Caco-2 (cell line): ENCODE results near the gene CADPS. TPM values are rescaled to one million over a fixed set of nuclear protein-coding genes. Genes with fewer than 3 reads are reported as not detected.

Experiments
- BruUV-seq: library from RNA; stranded (reverse); fragments of 400-500 nt; replicated peaks from 2 replicates; lab custom pipeline; 2021; lab: Mats Ljungman, UMichigan
- CTCF ChIA-PET: fragments of 300-600 bp; sonication (Branson Sonifier 250); formaldehyde crosslinking; loops from one replicate; lab custom pipeline; 2022; ENCODE audit warnings: antibody characterized with exemption; lab: Charles Lee
- POLR2A ChIA-PET: fragments of 300-600 bp; sonication (Branson Sonifier 250); formaldehyde crosslinking; loops from one replicate; lab custom pipeline; 2022; ENCODE audit warnings: antibody characterized with exemption; lab: Charles Lee
- DNase-seq, 2 experiments: peaks; one replicate each; pipeline versions ENCODE4 v3.0.0 to v3.0.0-alpha.2; 2020 to 2022
- H3K27me3 ChIP-seq: replicated peaks from 2 replicates; pipeline ENCODE4 v1.6.0; 2011; ENCODE audit warnings: low read length; ENCODE audit not compliant: control insufficient read depth, insufficient read depth
- H3K36me3 ChIP-seq: 2 replicates; pipeline ENCODE4 v1.5.1; 2011; ENCODE audit warnings: low read length; ENCODE audit not compliant: control insufficient read depth, insufficient read depth
- H3K4me1 ChIP-seq: fragments of 250-450 bp; sonication (Bioruptor Pico); 2 replicates; pipeline ENCODE4 v1.5.1; 2020; ENCODE audit warnings: mild to moderate bottlenecking
- H3K4me3 ChIP-seq: 2 replicates; pipeline ENCODE4 v1.5.1; 2011; ENCODE audit warnings: low read depth, mild to moderate bottlenecking, control low read depth, low read length
- H3K9me3 ChIP-seq: fragments of 250-450 bp; sonication (Bioruptor Pico); 2 replicates; pipeline ENCODE4 v1.5.1; 2020; ENCODE audit warnings: mild to moderate bottlenecking, moderate library complexity
- H3K27ac Mint-ChIP-seq: one replicate; pipeline ENCODE4 v1.8.0; 2022; ENCODE audit warnings: mixed read lengths; ENCODE audit not compliant: unreplicated experiment
- H3K27me3 Mint-ChIP-seq: one replicate; pipeline ENCODE4 v1.8.0; 2022; ENCODE audit warnings: mixed read lengths; ENCODE audit not compliant: insufficient read depth, unreplicated experiment
- H3K36me3 Mint-ChIP-seq: one replicate; pipeline ENCODE4 v1.8.0; 2022; ENCODE audit warnings: mild to moderate bottlenecking, mixed read lengths; ENCODE audit not compliant: insufficient read depth, unreplicated experiment
- H3K4me1 Mint-ChIP-seq: one replicate; pipeline ENCODE4 v1.8.0; 2022; ENCODE audit warnings: low read depth, mixed read lengths; ENCODE audit not compliant: unreplicated experiment
- H3K4me3 Mint-ChIP-seq: one replicate; pipeline ENCODE4 v1.8.0; 2022; ENCODE audit warnings: mild to moderate bottlenecking, moderate library complexity, mixed read lengths; ENCODE audit not compliant: unreplicated experiment
- H3K9me3 Mint-ChIP-seq: one replicate; pipeline ENCODE4 v1.8.0; 2022; ENCODE audit warnings: mixed read lengths; ENCODE audit not compliant: unreplicated experiment
- CTCF ChIP-seq, 2 experiments: fragments of 200-600 bp in 1 of 2; IDR thresholded peaks; 1 replicate in 1 of 2; 2 replicates in 1 of 2; pipeline versions ENCODE4 v1.5.1 to v1.8.0; 2011 to 2022; ENCODE audit warnings: antibody characterized with exemption in 1 of 2, control low read depth in 1 of 2, inconsistent platforms in 1 of 2, low read depth in 1 of 2, low read length in 1 of 2, mild to moderate bottlenecking in 1 of 2, moderate library complexity in 1 of 2; ENCODE audit not compliant: insufficient read depth in 1 of 2, severe bottlenecking in 1 of 2, unreplicated experiment in 1 of 2
- intact Hi-C: fragments of 100-400 bp; cut with micrococcal nuclease; formaldehyde crosslinking; loops from one replicate; pipeline ENCODE4 v1.10.0; 2022; ENCODE audit not compliant: unreplicated experiment
- total RNA-seq: library from RNA; stranded (reverse); gene quantifications from 2 replicates; pipeline ENCODE4 v1.2.3, GENCODE V29; 2022

Gene CADPS
- total RNA-seq, 1 experiment from 2014 or later: not detected

- Mint-ChIP-seq H3K4me3 (no peak overlapping the region), H3K27me3 (peaks cover 9% of the 10 kb centered on the region), H3K9me3 (no peaks in the 10 kb centered on the region), H3K4me1 (no peaks in the 10 kb centered on the region), H3K36me3 (no peaks in the 10 kb centered on the region), H3K27ac (no peak overlapping the region)
- intact Hi-C loops: no loop called here
- TF ChIP-seq CTCF (IDR thresholded peaks at IDR 0.05; ENCODE audit: insufficient read depth in 1 of 2, low read depth in 1 of 2, low read length in 1 of 2, severe bottlenecking in 1 of 2, unreplicated experiment in 1 of 2): no peak
- Histone ChIP-seq H3K4me1 (no peaks in the 10 kb centered on the region), H3K36me3 (no peaks in the 10 kb centered on the region), H3K4me3 (no peak overlapping the region), H3K27me3 (no peaks in the 10 kb centered on the region), H3K9me3 (no peaks in the 10 kb centered on the region)
- no TSS peak for BruUV-seq
- CTCF ChIA-PET: no interaction called here
- no peak for DNase-seq
- POLR2A ChIA-PET: no interaction called here
These were observed 64.1 kb downstream of the CADPS start for GRCh38 chr3:62811119-62811518.

DNA sequence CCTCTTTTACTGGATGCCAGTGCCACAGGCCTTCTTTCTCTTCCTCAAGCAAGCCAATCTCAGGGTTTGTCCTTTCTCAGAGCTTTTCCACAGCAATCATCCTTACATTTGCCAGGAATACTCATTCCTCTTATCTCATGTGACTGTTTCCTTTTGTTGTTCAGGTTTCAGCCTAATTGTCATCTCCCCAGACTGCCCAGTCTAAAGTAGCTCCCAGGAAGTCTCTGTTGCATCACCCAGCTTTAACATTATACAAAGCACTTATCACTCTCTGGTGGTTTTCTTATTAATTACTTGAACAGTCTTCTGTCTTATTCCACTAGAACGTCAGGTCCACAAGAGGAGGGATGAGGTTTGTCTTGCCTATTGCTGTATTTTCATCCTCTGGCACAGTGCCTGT is 65.8 kb downstream of the CADPS start:
- Histone ChIP-seq H3K9me3 (no peaks in the 10 kb centered on the region), H3K27me3 (no peaks in the 10 kb centered on the region), H3K4me1 (no peaks in the 10 kb centered on the region), H3K4me3 (no peak overlapping the region), H3K36me3 (no peaks in the 10 kb centered on the region)
- Mint-ChIP-seq H3K4me3 (no peak overlapping the region), H3K27ac (no peak overlapping the region), H3K27me3 (peaks cover 14% of the 10 kb centered on the region), H3K36me3 (no peaks in the 10 kb centered on the region), H3K4me1 (no peaks in the 10 kb centered on the region), H3K9me3 (no peaks in the 10 kb centered on the region)
- no peak for DNase-seq
- ChIA-PET POLR2A (no interaction called here), CTCF (no interaction called here)
- no TSS peak for BruUV-seq
- no peak for TF ChIP-seq CTCF (IDR thresholded peaks at IDR 0.05; ENCODE audit: insufficient read depth in 1 of 2, low read depth in 1 of 2, low read length in 1 of 2, severe bottlenecking in 1 of 2, unreplicated experiment in 1 of 2)
- intact Hi-C loops: no loop called here

- Histone ChIP-seq H3K4me3 (no peak overlapping the region), H3K9me3 (no peaks in the 10 kb centered on the region), H3K4me1 (no peaks in the 10 kb centered on the region), H3K27me3 (no peaks in the 10 kb centered on the region), H3K36me3 (no peaks in the 10 kb centered on the region)
- no TSS peak for BruUV-seq
- no peaks in the 10 kb centered on the region for H3K9me3 Mint-ChIP-seq
- ChIA-PET POLR2A (no interaction called here), CTCF (no interaction called here)
- DNase-seq: no peak
- no peak overlapping the region for H3K4me3 Mint-ChIP-seq
- H3K27ac Mint-ChIP-seq: no peak overlapping the region
- TF ChIP-seq CTCF (IDR thresholded peaks at IDR 0.05; ENCODE audit: insufficient read depth in 1 of 2, low read depth in 1 of 2, low read length in 1 of 2, severe bottlenecking in 1 of 2, unreplicated experiment in 1 of 2): no peak
- H3K4me1 Mint-ChIP-seq: no peaks in the 10 kb centered on the region
- intact Hi-C loops: no loop called here
- H3K36me3 Mint-ChIP-seq: no peaks in the 10 kb centered on the region
- peaks cover 17% of the 10 kb centered on the region for H3K27me3 Mint-ChIP-seq
These were observed 69.5 kb downstream of the CADPS start for GRCh38 chr3:62805580-62806277.
